OCI-M2 (cell line): ENCODE results near the gene FARS2.

Experiments
- DNase-seq: peaks from one replicate; lab custom pipeline; 2025; ENCODE audit not compliant: unreplicated experiment; lab: John Stamatoyannopoulos, UW

Gene FARS2

GRCh38 chr6:5493806-5494205 is 232.5 kb downstream of the FARS2 start:
- no peak for DNase-seq

DNA sequence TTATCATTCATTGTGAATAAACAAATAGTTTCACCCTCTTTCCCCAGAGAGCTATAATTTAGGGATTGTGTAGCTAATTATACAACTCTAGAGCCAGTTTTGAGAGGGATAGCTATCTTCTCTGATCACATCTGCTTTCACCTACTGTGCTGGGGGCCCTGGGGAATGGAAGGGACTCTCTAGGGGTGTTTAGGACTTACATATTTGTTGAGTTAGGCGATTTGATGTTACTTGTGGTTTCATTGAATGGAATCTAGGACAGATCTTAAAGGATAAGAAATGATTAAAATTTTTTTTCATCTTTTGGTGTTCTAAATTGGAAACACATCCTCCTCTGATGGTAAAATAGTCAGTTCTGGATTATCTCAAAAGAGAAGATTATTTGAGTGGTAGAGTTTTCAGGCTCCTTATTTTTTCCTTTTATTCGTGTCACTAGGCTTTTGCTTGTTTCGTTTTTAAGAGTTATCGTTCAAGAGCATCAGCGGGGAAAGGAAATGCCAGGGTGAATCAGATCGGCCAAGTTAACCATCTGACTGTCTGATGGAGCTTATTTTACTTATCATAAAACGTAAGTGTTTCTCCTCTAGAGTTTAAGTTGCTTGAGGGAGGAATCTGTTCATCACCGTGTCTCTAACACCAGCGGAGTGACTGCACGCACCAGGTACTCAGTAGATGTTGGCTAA is 236.7 kb downstream of the FARS2 start:
- DNase-seq: no peak

DNA sequence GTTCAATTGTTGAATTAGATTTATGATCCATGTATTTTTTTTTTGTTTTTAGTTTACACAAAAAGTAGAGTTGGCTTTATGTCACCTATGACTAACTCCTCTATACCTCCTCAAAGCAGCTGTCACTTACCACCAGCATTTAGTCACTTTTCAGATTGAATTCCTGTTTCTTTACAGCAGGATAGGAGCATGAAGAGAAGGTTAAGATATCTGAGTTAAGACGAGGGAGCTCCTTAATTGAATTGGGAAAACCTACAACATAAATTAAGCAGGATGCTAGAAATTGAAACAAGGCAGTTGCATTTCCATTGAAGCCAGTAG is 237.2 kb downstream of the FARS2 start:
- DNase-seq: no peak

DNA sequence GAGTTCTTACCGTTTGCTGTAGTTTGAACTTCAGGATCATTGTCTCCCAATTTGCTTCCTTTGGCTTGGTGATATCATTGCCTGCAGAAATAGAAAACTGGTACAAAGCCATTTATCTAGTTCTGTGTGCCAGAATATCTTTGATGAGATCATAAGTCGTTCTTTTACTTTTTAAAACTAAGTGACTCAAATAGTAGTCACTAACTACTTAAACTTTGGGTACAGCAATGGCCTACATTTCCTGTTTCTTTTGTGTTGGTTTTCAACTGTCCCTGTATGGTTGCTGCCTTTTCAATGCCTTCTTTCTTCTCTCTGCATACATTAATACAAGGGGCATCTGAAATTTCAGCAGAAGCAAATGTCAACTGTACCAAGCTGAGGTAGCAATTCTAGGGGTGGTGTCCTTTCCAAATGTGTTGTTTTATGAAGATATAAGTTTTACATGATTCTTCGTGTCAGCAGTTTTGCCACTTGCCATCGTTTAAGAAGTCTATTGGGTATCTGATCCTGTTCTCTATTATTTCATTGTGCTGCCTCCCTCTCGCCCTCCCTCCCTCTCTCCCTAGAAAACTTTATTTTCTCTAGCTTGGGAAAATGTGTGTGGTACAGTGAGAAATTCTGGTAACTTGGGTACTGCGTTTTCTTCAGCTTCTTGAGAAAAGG is 238.5 kb downstream of the FARS2 start:
- no peak for DNase-seq

- no peak for DNase-seq
Measured at GRCh38 chr6:5501837-5502236, 240.5 kb downstream of the FARS2 start.

GRCh38 chr6:5504078-5504477 is 242.8 kb downstream of the FARS2 start:
- no peak for DNase-seq

- no peak for DNase-seq
Measured at GRCh38 chr6:5506149-5506548, 244.8 kb downstream of the FARS2 start.

DNA sequence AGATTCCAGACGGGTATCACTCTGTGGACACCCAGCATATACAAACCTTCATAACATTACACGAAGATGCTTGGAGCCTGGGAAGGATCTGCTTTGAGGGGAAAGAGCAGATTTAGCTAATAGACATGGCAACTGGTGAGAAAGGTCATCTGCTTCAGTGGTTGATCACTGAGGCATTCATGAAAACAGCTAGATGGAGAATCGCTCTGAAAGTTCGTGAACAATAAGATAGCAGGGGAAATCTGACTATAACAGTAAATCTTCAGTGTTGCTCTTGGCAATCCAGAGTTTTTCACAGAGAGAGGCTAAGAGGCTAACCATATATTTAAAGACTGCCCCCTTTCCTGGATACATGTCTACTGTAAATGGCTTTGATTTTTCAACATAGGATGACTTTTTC is 245.3 kb downstream of the FARS2 start:
- DNase-seq: no peak

GRCh38 chr6:5507131-5507681 is 245.9 kb downstream of the FARS2 start:
- no peak for DNase-seq

GRCh38 chr6:5509106-5509505 is 247.8 kb downstream of the FARS2 start:
- no peak for DNase-seq

GRCh38 chr6:5510331-5511133 is 249.2 kb downstream of the FARS2 start:
- no peak for DNase-seq

DNA sequence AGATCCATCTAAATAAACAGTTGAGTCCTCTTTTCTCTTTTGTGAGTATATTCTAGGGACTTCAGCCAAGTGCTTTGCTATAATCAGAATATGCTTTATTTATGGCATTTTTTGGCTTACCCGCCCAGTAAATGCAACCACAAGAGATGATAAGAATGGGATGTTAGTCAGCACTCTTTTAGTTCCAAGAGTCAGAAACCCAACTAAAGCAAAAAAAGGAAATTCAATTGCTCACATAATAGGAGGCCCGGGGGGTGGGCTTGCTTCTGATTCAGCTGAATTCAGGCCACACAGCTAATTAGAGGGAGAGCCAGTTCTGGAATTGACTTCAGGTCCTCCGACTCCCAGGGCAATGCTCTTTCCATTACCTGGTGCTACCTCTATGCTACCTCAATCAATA is 250.6 kb downstream of the FARS2 start:
- no peak for DNase-seq

GRCh38 chr6:5512422-5512821 is 251.1 kb downstream of the FARS2 start:
- no peak for DNase-seq

DNA sequence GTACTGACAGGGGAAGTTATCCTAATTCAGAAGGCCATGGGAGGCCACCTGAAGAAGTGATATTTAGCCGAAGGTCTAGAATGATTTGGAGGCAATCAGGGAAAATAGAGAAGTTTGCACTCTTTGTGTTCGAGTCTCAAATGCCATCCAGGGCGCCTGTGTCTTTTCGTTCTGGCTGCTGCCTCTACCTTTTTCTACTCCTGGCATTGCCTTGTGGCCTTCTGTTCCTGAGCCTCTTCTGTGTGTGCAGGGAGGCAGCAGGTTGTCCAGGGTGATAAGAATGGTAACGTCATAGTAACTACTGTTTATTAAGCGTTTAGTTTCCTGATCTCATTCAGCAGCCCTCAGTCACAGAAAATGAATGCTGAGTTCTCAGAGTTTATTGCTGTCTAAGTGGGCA is 252.1 kb downstream of the FARS2 start:
- no peak for DNase-seq

GRCh38 chr6:5514353-5514752 is 253.0 kb downstream of the FARS2 start:
- DNase-seq: no peak

DNA sequence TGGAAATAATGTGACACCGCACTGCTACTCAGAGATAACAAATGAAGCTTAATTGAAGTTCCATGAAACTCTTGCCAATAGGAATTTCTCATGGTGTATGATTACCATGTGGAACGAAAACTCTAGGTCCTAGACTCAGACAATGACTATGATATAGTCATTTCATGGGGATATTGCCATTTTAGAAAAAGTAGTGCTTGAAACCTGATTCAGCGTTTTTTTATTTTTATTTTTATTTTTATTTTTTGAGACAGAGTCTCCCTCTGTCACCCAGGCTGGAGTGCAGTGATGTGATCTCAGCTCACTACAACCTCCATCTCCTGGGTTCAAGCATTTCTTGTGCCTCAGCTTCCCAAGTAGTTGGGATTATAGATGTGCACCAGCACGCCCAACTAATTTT is 253.9 kb downstream of the FARS2 start:
- DNase-seq: no peak

- DNase-seq: no peak
Measured at GRCh38 chr6:5516036-5516435, 254.7 kb downstream of the FARS2 start.

DNA sequence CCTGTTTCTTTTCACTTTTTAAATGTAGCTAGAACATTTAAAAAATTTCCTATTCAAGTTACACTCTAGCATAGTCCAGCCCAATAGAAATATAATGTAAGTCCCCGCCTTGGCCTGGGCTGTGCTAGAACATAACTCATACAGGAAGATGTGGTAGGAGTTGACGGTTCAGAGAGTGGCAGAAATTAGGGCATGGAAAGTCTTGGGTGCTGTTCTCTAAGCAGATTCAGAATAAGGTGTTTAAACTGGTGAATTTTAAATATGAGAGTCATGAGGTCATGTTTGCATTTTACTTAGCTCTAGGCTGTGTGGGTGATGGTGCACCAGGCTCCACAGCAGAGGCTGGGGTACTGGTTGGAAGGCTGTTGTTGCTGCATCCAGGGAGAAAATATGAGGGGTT is 256.5 kb downstream of the FARS2 start:
- DNase-seq: no peak

- no peak for DNase-seq
Measured at GRCh38 chr6:5518936-5519491, 257.7 kb downstream of the FARS2 start.

DNA sequence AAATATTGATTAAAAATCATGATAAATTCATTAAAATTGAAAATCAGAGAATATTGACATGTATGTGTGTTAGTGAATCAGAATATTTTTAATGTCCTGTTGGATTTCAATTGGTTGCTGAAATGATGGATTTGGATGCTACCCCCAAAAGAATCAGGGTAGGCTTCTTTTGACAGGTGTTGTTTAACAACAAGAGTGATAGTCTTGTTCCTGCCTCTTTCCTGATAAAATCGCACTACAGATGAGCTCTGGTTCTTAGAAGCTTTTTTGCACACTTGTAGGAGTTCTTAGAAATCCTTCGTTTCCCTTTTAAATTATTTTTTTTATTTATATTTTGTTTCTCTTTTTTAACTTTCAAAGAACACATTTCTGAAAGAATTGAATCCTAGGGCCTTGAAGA is 259.5 kb downstream of the FARS2 start:
- DNase-seq: no peak

- DNase-seq: no peak
Measured at GRCh38 chr6:5521322-5521721, 260.0 kb downstream of the FARS2 start.

GRCh38 chr6:5522147-5522546 is 260.8 kb downstream of the FARS2 start:
- DNase-seq: no peak
